Endodermal cell (in vitro differentiated cells): ENCODE data around the gene CBLB. TPM values are rescaled to one million over a fixed set of nuclear protein-coding genes. Genes with fewer than 3 reads are reported as not detected.

Experiments
- DNase-seq: peaks from one replicate; pipeline ENCODE4 v3.0.0-alpha.2; 2017
- H3K27ac ChIP-seq: 2 replicates; pipeline ENCODE4 v1.5.1; 2013; ENCODE audit warnings: mild to moderate bottlenecking, low read depth, low read length, moderate library complexity
- H3K27me3 ChIP-seq: 2 replicates; pipeline ENCODE4 v1.6.1; 2013; ENCODE audit warnings: mild to moderate bottlenecking, low read length, moderate library complexity; ENCODE audit not compliant: insufficient read depth, control insufficient read depth, poor library complexity, severe bottlenecking
- H3K36me3 ChIP-seq: 2 replicates; pipeline ENCODE4 v1.7.0; 2013; ENCODE audit warnings: mild to moderate bottlenecking, low read length, moderate library complexity; ENCODE audit not compliant: control insufficient read depth, insufficient read depth
- H3K4me1 ChIP-seq: one replicate; pipeline ENCODE4 v1.7.0; 2013; ENCODE audit warnings: low read length; ENCODE audit not compliant: control insufficient read depth, insufficient read depth
- H3K4me3 ChIP-seq: 2 replicates; pipeline ENCODE4 v1.5.1; 2013; ENCODE audit warnings: mild to moderate bottlenecking, low read length, moderate library complexity
- H3K9ac ChIP-seq: 2 replicates; pipeline ENCODE4 v1.6.1; 2013; ENCODE audit warnings: mild to moderate bottlenecking, low read length, moderate library complexity; ENCODE audit not compliant: poor library complexity, severe bottlenecking; ENCODE audit errors: extremely low read depth
- H3K9me3 ChIP-seq: 2 replicates; pipeline ENCODE4 v1.6.1; 2013; ENCODE audit warnings: mild to moderate bottlenecking, low read length, moderate library complexity; ENCODE audit not compliant: control insufficient read depth
- H3K27ac Mint-ChIP-seq: 2 replicates; pipeline ENCODE4 v1.8.0; 2020; ENCODE audit warnings: mixed read lengths
- H3K27me3 Mint-ChIP-seq: 2 replicates; pipeline ENCODE4 v1.8.0; 2021; ENCODE audit warnings: mild to moderate bottlenecking, mixed read lengths; ENCODE audit not compliant: insufficient read depth
- H3K36me3 Mint-ChIP-seq: 2 replicates; pipeline ENCODE4 v1.8.0; 2020; ENCODE audit warnings: low read depth, mixed read lengths
- H3K4me1 Mint-ChIP-seq: 2 replicates; pipeline ENCODE4 v1.8.0; 2020; ENCODE audit warnings: mixed read lengths
- H3K4me3 Mint-ChIP-seq: 2 replicates; pipeline ENCODE4 v1.8.0; 2020; ENCODE audit warnings: mild to moderate bottlenecking, moderate library complexity, mixed read lengths
- H3K9me3 Mint-ChIP-seq: 2 replicates; pipeline ENCODE4 v1.8.0; 2020; ENCODE audit warnings: mild to moderate bottlenecking, mixed read lengths
- WGBS, 2 experiments: methylation state at CpG; one replicate each; pipeline versions ENCODE4 v1.1.5 to v1.1.7; 2013; ENCODE audit warnings: missing lambda C conversion rate in 2 of 2, mixed read lengths in 1 of 2; ENCODE audit not compliant: insufficient coverage in 1 of 2, insufficient read length in 1 of 2; 5-methylcytosine and 5-hydroxymethylcytosine counted together
- total RNA-seq, 2 donors: library from RNA; stranded (reverse); fragmentation: NEBNext Ultra II Directional in 1 of 2; extraction: Animal tissue kit (Norgen Biotek cat#: 25700) in 1 of 2; gene quantifications; 2 replicates in 1 of 2; 3 replicates in 1 of 2; pipeline ENCODE4 v1.2.1, GENCODE V29; 2021
- TF ChIP-seq, protein P1 (sequence below): fragments of 200-600 bp; sonication (generic); conservative IDR thresholded peaks from 2 replicates; pipeline ENCODE4 v1.5.0; 2021; ENCODE audit warnings: antibody characterized with exemption, mild to moderate bottlenecking

Gene CBLB
- total RNA-seq, 2 donors from 2014 or later, result 45.4 to 60.5 TPM

GRCh38 chr3:105885256-105885655 lies 16.4 kb upstream of the CBLB start:
- H3K27ac Mint-ChIP-seq, result no peak overlapping the region
- peaks cover 12% of the 10 kb centered on the region for H3K4me1 Mint-ChIP-seq
- H3K9me3 Mint-ChIP-seq, result peaks cover 2% of the 10 kb centered on the region
- no peaks in the 10 kb centered on the region for H3K27me3 Mint-ChIP-seq
- 96 to 100% methylated on average over 1 to 2 of the region's 2 CpGs for WGBS, 2 experiments
- Histone ChIP-seq H3K36me3 (no peaks in the 10 kb centered on the region), H3K4me1 (no peaks in the 10 kb centered on the region), H3K9ac (no peak overlapping the region), H3K27ac (no peak overlapping the region), H3K27me3 (no peaks in the 10 kb centered on the region), H3K9me3 (no peaks in the 10 kb centered on the region), H3K4me3 (no peak overlapping the region)
- no peak overlapping the region for H3K4me3 Mint-ChIP-seq
- TF ChIP-seq, protein P1, sequence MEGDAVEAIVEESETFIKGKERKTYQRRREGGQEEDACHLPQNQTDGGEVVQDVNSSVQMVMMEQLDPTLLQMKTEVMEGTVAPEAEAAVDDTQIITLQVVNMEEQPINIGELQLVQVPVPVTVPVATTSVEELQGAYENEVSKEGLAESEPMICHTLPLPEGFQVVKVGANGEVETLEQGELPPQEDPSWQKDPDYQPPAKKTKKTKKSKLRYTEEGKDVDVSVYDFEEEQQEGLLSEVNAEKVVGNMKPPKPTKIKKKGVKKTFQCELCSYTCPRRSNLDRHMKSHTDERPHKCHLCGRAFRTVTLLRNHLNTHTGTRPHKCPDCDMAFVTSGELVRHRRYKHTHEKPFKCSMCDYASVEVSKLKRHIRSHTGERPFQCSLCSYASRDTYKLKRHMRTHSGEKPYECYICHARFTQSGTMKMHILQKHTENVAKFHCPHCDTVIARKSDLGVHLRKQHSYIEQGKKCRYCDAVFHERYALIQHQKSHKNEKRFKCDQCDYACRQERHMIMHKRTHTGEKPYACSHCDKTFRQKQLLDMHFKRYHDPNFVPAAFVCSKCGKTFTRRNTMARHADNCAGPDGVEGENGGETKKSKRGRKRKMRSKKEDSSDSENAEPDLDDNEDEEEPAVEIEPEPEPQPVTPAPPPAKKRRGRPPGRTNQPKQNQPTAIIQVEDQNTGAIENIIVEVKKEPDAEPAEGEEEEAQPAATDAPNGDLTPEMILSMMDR, result no peak
- no peak for DNase-seq
- no peaks in the 10 kb centered on the region for H3K36me3 Mint-ChIP-seq

DNA sequence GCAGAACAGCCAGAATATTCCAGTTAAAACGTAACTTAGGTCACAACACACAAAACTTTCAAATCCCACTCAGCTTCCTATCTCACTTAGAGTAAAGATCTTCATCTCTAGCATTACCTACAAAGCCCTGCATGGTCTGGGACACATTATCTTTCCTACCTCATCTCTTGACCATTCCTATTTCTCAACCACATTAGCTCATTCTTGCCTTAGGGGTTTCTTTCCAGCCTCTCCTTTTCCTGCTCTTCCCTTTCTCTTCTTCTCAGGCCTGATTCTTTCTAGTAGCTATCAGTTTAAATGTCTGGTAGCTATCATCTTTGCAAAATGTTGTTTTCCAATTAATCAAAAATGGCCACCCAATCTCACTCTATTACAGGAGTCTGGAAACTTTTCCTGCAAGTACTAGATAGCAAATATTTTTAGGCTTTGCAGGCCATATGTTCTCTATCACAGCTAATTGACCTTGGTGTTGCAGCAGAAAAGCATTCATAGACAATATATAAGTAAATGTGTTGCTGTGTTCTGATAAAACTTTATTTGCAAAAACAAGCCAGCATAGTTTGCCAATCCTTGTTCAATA lies 15.1 kb upstream of the CBLB start:
- TF ChIP-seq, protein P1, result no peak
- Mint-ChIP-seq H3K27me3 (no peaks in the 10 kb centered on the region), H3K36me3 (no peaks in the 10 kb centered on the region), H3K4me1 (peaks cover 12% of the 10 kb centered on the region), H3K9me3 (peaks cover 2% of the 10 kb centered on the region), H3K27ac (no peak overlapping the region), H3K4me3 (no peak overlapping the region)
- no peak overlapping the region for H3K4me3 ChIP-seq
- no peak overlapping the region for H3K27ac ChIP-seq
- no peak overlapping the region for H3K9ac ChIP-seq
- DNase-seq, result no peak
- no peaks in the 10 kb centered on the region for H3K36me3 ChIP-seq
- H3K4me1 ChIP-seq, result no peaks in the 10 kb centered on the region
- no peaks in the 10 kb centered on the region for H3K27me3 ChIP-seq
- H3K9me3 ChIP-seq, result no peaks in the 10 kb centered on the region
- WGBS, 2 experiments, result 86 to 89% methylated on average over 1 of the region's 1 CpG

- no peak for DNase-seq
- Histone ChIP-seq H3K36me3 (no peaks in the 10 kb centered on the region), H3K27ac (no peak overlapping the region), H3K9ac (no peak overlapping the region), H3K27me3 (no peaks in the 10 kb centered on the region), H3K4me3 (no peak overlapping the region), H3K9me3 (no peaks in the 10 kb centered on the region), H3K4me1 (no peaks in the 10 kb centered on the region)
- H3K4me1 Mint-ChIP-seq, result peaks cover 15% of the 10 kb centered on the region
- no peak overlapping the region for H3K4me3 Mint-ChIP-seq
- 93% methylated on average over 3 of the region's 4 CpGs; no CpG with 5 or more reads in 1 of the 2 experiments for WGBS, 2 experiments
- peaks cover 2% of the 10 kb centered on the region for H3K9me3 Mint-ChIP-seq
- H3K27ac Mint-ChIP-seq, result no peak overlapping the region
- no peaks in the 10 kb centered on the region for H3K27me3 Mint-ChIP-seq
- H3K36me3 Mint-ChIP-seq, result no peaks in the 10 kb centered on the region
- TF ChIP-seq, protein P1, result no peak
Observed at GRCh38 chr3:105880681-105881290, 12.0 kb upstream of the CBLB start.
